Neural progenitor cell (in vitro differentiated cells): ENCODE results near the gene IER5L. TPM values are rescaled to one million over a fixed set of nuclear protein-coding genes. Genes with fewer than 3 reads are reported as not detected.
A peak's percentile ranks its signal among the peaks of the same experiment; 100 is the strongest.

Experiments
- DNase-seq: peaks from one replicate; pipeline ENCODE4 v3.0.0-alpha.2; 2016; ENCODE audit warnings: low spot score
- H2AFZ ChIP-seq: fragments of 200-600 bp; sonication (generic); replicated peaks from 2 replicates; pipeline ENCODE4 v1.6.1; 2016; ENCODE audit warnings: antibody characterized with exemption
- H3F3A ChIP-seq: fragments of 200-600 bp; sonication (generic); 2 replicates; pipeline ENCODE4 v1.6.1; 2016; ENCODE audit warnings: antibody characterized with exemption, low read depth
- H3K27ac ChIP-seq: fragments of 200-600 bp; sonication (generic); 2 replicates; pipeline ENCODE4 v1.5.1; 2016; ENCODE audit warnings: mild to moderate bottlenecking
- H3K27me3 ChIP-seq: fragments of 200-600 bp; sonication (generic); 2 replicates; pipeline ENCODE4 v1.6.1; 2016; ENCODE audit warnings: mild to moderate bottlenecking, moderate library complexity
- H3K36me3 ChIP-seq: fragments of 200-600 bp; sonication (generic); 2 replicates; pipeline ENCODE4 v1.5.1; 2016
- H3K4me1 ChIP-seq: fragments of 200-600 bp; sonication (generic); 2 replicates; pipeline ENCODE4 v1.6.1; 2016; ENCODE audit warnings: mixed run types
- H3K4me2 ChIP-seq: fragments of 200-600 bp; sonication (generic); 2 replicates; pipeline ENCODE4 v1.6.1; 2016
- H3K4me3 ChIP-seq: fragments of 200-600 bp; sonication (generic); 2 replicates; pipeline ENCODE4 v1.5.1; 2016
- H3K79me2 ChIP-seq: fragments of 200-600 bp; sonication (generic); 2 replicates; pipeline ENCODE4 v1.6.1; 2016; ENCODE audit warnings: low read depth
- H3K9ac ChIP-seq: fragments of 200-600 bp; sonication (generic); 2 replicates; pipeline ENCODE4 v1.6.1; 2016
- H3K9me3 ChIP-seq: fragments of 200-600 bp; sonication (generic); 2 replicates; pipeline ENCODE4 v1.5.1; 2016; ENCODE audit warnings: low read depth
- H4K20me1 ChIP-seq: fragments of 200-600 bp; sonication (generic); 2 replicates; pipeline ENCODE4 v1.6.1; 2016; ENCODE audit warnings: low read depth
- H3K27ac Mint-ChIP-seq: 3 replicates; pipeline ENCODE4 v1.8.0; 2021; ENCODE audit warnings: mixed read lengths
- H3K27me3 Mint-ChIP-seq: 2 replicates; pipeline ENCODE4 v1.8.0; 2022; ENCODE audit warnings: low read depth, mild to moderate bottlenecking, inconsistent platforms, moderate library complexity, mixed read lengths; ENCODE audit not compliant: insufficient read depth
- H3K36me3 Mint-ChIP-seq: 3 replicates; pipeline ENCODE4 v1.8.0; 2021; ENCODE audit warnings: mixed read lengths
- H3K4me1 Mint-ChIP-seq: 3 replicates; pipeline ENCODE4 v1.8.0; 2021; ENCODE audit warnings: mixed read lengths
- H3K4me3 Mint-ChIP-seq: 3 replicates; pipeline ENCODE4 v1.8.0; 2021; ENCODE audit warnings: mild to moderate bottlenecking, moderate library complexity, mixed read lengths
- H3K9me3 Mint-ChIP-seq: 3 replicates; pipeline ENCODE4 v1.8.0; 2020; ENCODE audit warnings: mixed read lengths
- EZH2phosphoT487 ChIP-seq: fragments of 200-600 bp; sonication (generic); IDR thresholded peaks from 2 replicates; pipeline ENCODE4 v1.6.1; 2017; ENCODE audit warnings: antibody characterized with exemption
- total RNA-seq: library from RNA; depleted of rRNA; stranded (reverse); fragments of >200 nt; gene quantifications from 2 replicates; pipeline ENCODE4 v1.2.3, GENCODE V29; 2015; ENCODE audit warnings: low replicate concordance

Gene IER5L
- total RNA-seq, 1 donor from 2014 or later = 12.2 TPM

DNA sequence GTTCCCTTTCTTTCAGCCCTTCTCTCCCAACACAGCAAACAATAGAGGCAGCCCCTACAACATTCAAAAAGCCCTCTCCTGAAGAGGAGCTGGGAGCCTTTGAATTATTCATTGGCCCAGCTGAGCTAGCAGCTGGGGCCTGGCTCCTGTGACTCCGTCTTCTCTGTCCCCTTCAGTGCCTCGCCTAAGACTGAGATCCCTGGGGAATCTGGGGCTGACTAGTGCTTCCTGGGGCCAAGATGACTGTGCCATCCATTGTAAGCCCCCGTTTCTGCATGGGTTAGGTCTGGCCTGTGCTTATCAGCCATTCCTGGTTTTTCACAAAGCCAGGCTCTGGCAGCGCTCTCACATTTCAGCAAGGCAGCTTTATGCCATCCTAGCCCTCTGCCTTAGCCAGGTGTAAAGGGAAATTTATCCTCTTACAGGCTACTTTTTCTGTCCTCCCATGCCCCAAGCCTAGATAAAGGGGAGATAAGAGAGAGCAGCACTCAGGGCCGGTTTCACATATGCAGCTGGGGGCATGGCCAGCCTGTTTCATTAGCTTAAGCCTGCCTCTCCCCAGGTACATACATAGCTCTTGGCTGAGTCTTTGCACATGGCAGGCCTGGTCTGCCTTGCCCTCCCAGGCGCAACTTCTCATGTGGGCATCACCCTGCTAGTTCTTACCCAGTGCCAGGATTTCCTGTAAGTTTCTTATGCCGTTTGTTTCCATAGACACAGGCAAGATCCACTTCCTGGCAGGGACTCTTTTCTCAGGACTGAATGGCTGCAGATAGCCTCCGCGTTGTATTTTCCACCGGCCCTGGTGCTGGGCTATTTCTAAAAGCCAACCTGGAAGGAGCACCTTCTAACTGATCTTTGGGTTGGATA is 51.1 kb downstream of the IER5L start:
- H3K9me3 Mint-ChIP-seq = no peaks in the 10 kb centered on the region
- H3K9ac ChIP-seq = peak overlapping the region; percentile 16
- H3K9me3 ChIP-seq = no peaks in the 10 kb centered on the region
- H3K27ac ChIP-seq = peak overlapping the region; percentile 95
- peak overlapping the region; percentile 70 for H3K4me2 ChIP-seq
- no peak for TF ChIP-seq EZH2phosphoT487
- H3K4me3 ChIP-seq = peak overlapping the region; percentile 10
- H4K20me1 ChIP-seq = no peaks in the 10 kb centered on the region
- peaks cover 9% of the 10 kb centered on the region for H3K36me3 Mint-ChIP-seq
- H2AFZ ChIP-seq = no peak overlapping the region
- peaks cover 27% of the 10 kb centered on the region for H3K79me2 ChIP-seq
- peaks cover 27% of the 10 kb centered on the region for H3K4me1 Mint-ChIP-seq
- DNase-seq = peak; percentile 92
- H3K4me3 Mint-ChIP-seq = peak overlapping the region; percentile 65
- H3F3A ChIP-seq = peaks cover 58% of the 10 kb centered on the region
- H3K27me3 Mint-ChIP-seq = peaks cover 3% of the 10 kb centered on the region
- H3K27me3 ChIP-seq = no peaks in the 10 kb centered on the region
- peak overlapping the region; percentile 87 for H3K27ac Mint-ChIP-seq
- H3K36me3 ChIP-seq = peaks cover 5% of the 10 kb centered on the region
- H3K4me1 ChIP-seq = peaks cover 25% of the 10 kb centered on the region

Other genes with a start within 250 kb of the IER5L start
- 8.2 and 16.8 TPM in 2 replicates for gene DOLK, start 230.7 kb downstream of the IER5L start, total RNA-seq
- gene NUP188, start 230.6 kb downstream of the IER5L start, total RNA-seq = 66.7 and 80.0 TPM in 2 replicates
- gene SH3GLB2, start 149.9 kb downstream of the IER5L start, total RNA-seq = 45.7 and 98.8 TPM in 2 replicates
- gene MIGA2, start 141.6 kb downstream of the IER5L start, total RNA-seq = 10.8 and 39.1 TPM in 2 replicates
- gene DOLPP1, start 97.2 kb downstream of the IER5L start, total RNA-seq = 25.1 and 39.0 TPM in 2 replicates
- 10.1 and 19.3 TPM in 2 replicates for gene CRAT, start 67.5 kb downstream of the IER5L start, total RNA-seq
- 82.4 and 133 TPM in 2 replicates for gene PTPA, start 66.8 kb downstream of the IER5L start, total RNA-seq